IPS-20b (cell line): Measurements from ENCODE around the gene GORASP1.

ENCODE experiments used
- H3K27ac ChIP-seq: one replicate; pipeline ENCODE4 v1.5.1; 2013; ENCODE audit warnings: low read length
- H3K27me3 ChIP-seq: 2 replicates; pipeline ENCODE4 v1.6.1; 2013; ENCODE audit warnings: mild to moderate bottlenecking, low read length, inconsistent platforms; ENCODE audit not compliant: insufficient read depth
- H3K36me3 ChIP-seq: 2 replicates; pipeline ENCODE4 v1.6.1; 2013; ENCODE audit warnings: low read depth, mild to moderate bottlenecking, inconsistent platforms, low read length, moderate library complexity; ENCODE audit not compliant: insufficient read depth
- H3K4me1 ChIP-seq: 2 replicates; pipeline ENCODE4 v1.6.1; 2013; ENCODE audit warnings: mild to moderate bottlenecking, control low read depth, inconsistent platforms, low read length, moderate library complexity; ENCODE audit not compliant: insufficient read depth
- H3K4me3 ChIP-seq: 2 replicates; pipeline ENCODE4 v1.5.1; 2013; ENCODE audit warnings: mild to moderate bottlenecking, low read length, inconsistent platforms
- H3K9ac ChIP-seq: 2 replicates; pipeline ENCODE4 v1.6.1; 2013; ENCODE audit warnings: low read depth, mild to moderate bottlenecking, inconsistent platforms, low read length, moderate library complexity
- H3K9me3 ChIP-seq: 2 replicates; pipeline ENCODE4 v1.6.1; 2013; ENCODE audit warnings: mild to moderate bottlenecking, low read depth, low read length, inconsistent platforms; ENCODE audit not compliant: insufficient read depth

Gene GORASP1

GRCh38 chr3:39096775-39097174, 10.7 kb downstream of the GORASP1 start:
- Histone ChIP-seq H3K36me3 (peaks cover 87% of the 10 kb centered on the region), H3K4me1 (no peaks in the 10 kb centered on the region; the same call in 1 of the 2 replicates)

GRCh38 chr3:39095778-39096177, 11.6 kb downstream of the GORASP1 start:
- no peak overlapping the region for H3K4me3 ChIP-seq
- H3K9ac ChIP-seq = no peak overlapping the region
- no peak overlapping the region for H3K27ac ChIP-seq
- H3K36me3 ChIP-seq = peaks cover 97% of the 10 kb centered on the region
- H3K27me3 ChIP-seq = no peaks in the 10 kb centered on the region
- no peaks in the 10 kb centered on the region; the same call in 1 of the 2 replicates for H3K4me1 ChIP-seq
- H3K9me3 ChIP-seq = no peaks in the 10 kb centered on the region

More at GRCh38 chr3:39096775-39097174, 10.7 kb downstream of the GORASP1 start:
- Histone ChIP-seq H3K4me3 (no peak overlapping the region), H3K9ac (no peak overlapping the region), H3K27me3 (no peaks in the 10 kb centered on the region), H3K27ac (no peak overlapping the region), H3K9me3 (no peaks in the 10 kb centered on the region)

- no peak overlapping the region for H3K4me3 ChIP-seq
- no peaks in the 10 kb centered on the region for H3K9me3 ChIP-seq
- no peak overlapping the region for H3K9ac ChIP-seq
- no peaks in the 10 kb centered on the region for H3K27me3 ChIP-seq
- H3K27ac ChIP-seq = no peak overlapping the region
- H3K36me3 ChIP-seq = peaks cover 97% of the 10 kb centered on the region
- H3K4me1 ChIP-seq = no peaks in the 10 kb centered on the region; the same call in 1 of the 2 replicates
These were observed 12.4 kb downstream of the GORASP1 start for GRCh38 chr3:39094851-39095677.

- Histone ChIP-seq H3K27ac (no peak overlapping the region), H3K9ac (no peak overlapping the region), H3K4me1 (no peaks in the 10 kb centered on the region), H3K27me3 (no peaks in the 10 kb centered on the region), H3K36me3 (peaks cover 95% of the 10 kb centered on the region), H3K4me3 (no peak overlapping the region), H3K9me3 (no peaks in the 10 kb centered on the region)
These were observed 16.5 kb downstream of the GORASP1 start for GRCh38 chr3:39090922-39091321.

- Histone ChIP-seq H3K36me3 (peaks cover 93% of the 10 kb centered on the region), H3K4me3 (no peak overlapping the region), H3K9ac (no peak overlapping the region), H3K27ac (no peak overlapping the region), H3K27me3 (no peaks in the 10 kb centered on the region), H3K9me3 (no peaks in the 10 kb centered on the region), H3K4me1 (no peaks in the 10 kb centered on the region)
These were observed 18.5 kb downstream of the GORASP1 start for GRCh38 chr3:39088889-39089288.

GRCh38 chr3:39088456-39088855, 19.0 kb downstream of the GORASP1 start:
- Histone ChIP-seq H3K9me3 (no peaks in the 10 kb centered on the region), H3K9ac (no peak overlapping the region), H3K4me1 (no peaks in the 10 kb centered on the region), H3K27ac (no peak overlapping the region), H3K36me3 (peaks cover 93% of the 10 kb centered on the region), H3K27me3 (no peaks in the 10 kb centered on the region), H3K4me3 (no peak overlapping the region)

- H3K27me3 ChIP-seq = no peaks in the 10 kb centered on the region
- peaks cover 72% of the 10 kb centered on the region for H3K36me3 ChIP-seq
- H3K27ac ChIP-seq = no peak overlapping the region
- H3K4me3 ChIP-seq = no peak overlapping the region
- H3K9ac ChIP-seq = no peak overlapping the region
- no peaks in the 10 kb centered on the region for H3K9me3 ChIP-seq
- no peaks in the 10 kb centered on the region for H3K4me1 ChIP-seq
These were observed 21.3 kb downstream of the GORASP1 start for GRCh38 chr3:39086144-39086543.

- Histone ChIP-seq H3K27me3 (no peaks in the 10 kb centered on the region), H3K9me3 (no peaks in the 10 kb centered on the region), H3K4me3 (no peak overlapping the region), H3K27ac (no peak overlapping the region), H3K9ac (no peak overlapping the region), H3K4me1 (no peaks in the 10 kb centered on the region), H3K36me3 (peaks cover 62% of the 10 kb centered on the region)
These were observed 24.6 kb downstream of the GORASP1 start for GRCh38 chr3:39082666-39083313.

GRCh38 chr3:39080026-39080425, 27.4 kb downstream of the GORASP1 start:
- Histone ChIP-seq H3K4me1 (no peaks in the 10 kb centered on the region), H3K9me3 (no peaks in the 10 kb centered on the region), H3K36me3 (peaks cover 62% of the 10 kb centered on the region), H3K27me3 (no peaks in the 10 kb centered on the region), H3K9ac (no peak overlapping the region), H3K4me3 (no peak overlapping the region), H3K27ac (no peak overlapping the region)

- Histone ChIP-seq H3K4me1 (no peaks in the 10 kb centered on the region), H3K36me3 (peaks cover 64% of the 10 kb centered on the region), H3K4me3 (no peak overlapping the region), H3K9me3 (no peaks in the 10 kb centered on the region), H3K27ac (no peak overlapping the region), H3K9ac (no peak overlapping the region), H3K27me3 (no peaks in the 10 kb centered on the region)
These were observed 27.9 kb downstream of the GORASP1 start for GRCh38 chr3:39079530-39079929.

GRCh38 chr3:39075910-39076309, 31.5 kb downstream of the GORASP1 start:
- Histone ChIP-seq H3K4me1 (no peaks in the 10 kb centered on the region), H3K9ac (no peak overlapping the region), H3K9me3 (no peaks in the 10 kb centered on the region), H3K27ac (no peak overlapping the region), H3K4me3 (no peak overlapping the region), H3K36me3 (peaks cover 88% of the 10 kb centered on the region), H3K27me3 (no peaks in the 10 kb centered on the region)

- Histone ChIP-seq H3K27me3 (no peaks in the 10 kb centered on the region), H3K4me1 (no peaks in the 10 kb centered on the region), H3K9me3 (no peaks in the 10 kb centered on the region), H3K27ac (no peak overlapping the region), H3K4me3 (no peak overlapping the region), H3K36me3 (peaks cover 78% of the 10 kb centered on the region), H3K9ac (no peak overlapping the region)
These were observed 38.9 kb downstream of the GORASP1 start for GRCh38 chr3:39068556-39068955.
